Cardiac fibroblast (primary cell): Measurements from ENCODE around the gene BTBD17.

Experiments used
- DNase-seq, 2 donors: peaks; one replicate each; pipeline versions ENCODE4 v3.0.0 to v3.0.0-alpha.2; 2010; ENCODE audit warnings: low read depth in 2 of 2
- H3K4me3 ChIP-seq, 2 donors: replicated peaks in 1 of 2; 1 replicate in 1 of 2; 2 replicates in 1 of 2; pipeline ENCODE4 v1.5.1; 2011; ENCODE audit warnings: low read depth in 2 of 2, low read length in 2 of 2, mild to moderate bottlenecking in 2 of 2, moderate library complexity in 1 of 2
- CTCF ChIP-seq: IDR thresholded peaks from one replicate; pipeline ENCODE4 v1.5.1; 2011; ENCODE audit warnings: low read depth, mild to moderate bottlenecking, low read length, inconsistent platforms

The BTBD17 gene

GRCh38 chr17:74404218-74404617 lies 42.5 kb upstream of the BTBD17 start:
- no peak overlapping the region for H3K4me3 ChIP-seq
- TF ChIP-seq CTCF, result no peak
- DNase-seq, result no peak

GRCh38 chr17:74403512-74404137 lies 42.0 kb upstream of the BTBD17 start:
- no peak overlapping the region for H3K4me3 ChIP-seq
- no peak for DNase-seq
- no peak for TF ChIP-seq CTCF

- DNase-seq, result no peak
- TF ChIP-seq CTCF, result no peak
- H3K4me3 ChIP-seq, result no peak overlapping the region
Observed at GRCh38 chr17:74402048-74402447, 40.4 kb upstream of the BTBD17 start.

DNA sequence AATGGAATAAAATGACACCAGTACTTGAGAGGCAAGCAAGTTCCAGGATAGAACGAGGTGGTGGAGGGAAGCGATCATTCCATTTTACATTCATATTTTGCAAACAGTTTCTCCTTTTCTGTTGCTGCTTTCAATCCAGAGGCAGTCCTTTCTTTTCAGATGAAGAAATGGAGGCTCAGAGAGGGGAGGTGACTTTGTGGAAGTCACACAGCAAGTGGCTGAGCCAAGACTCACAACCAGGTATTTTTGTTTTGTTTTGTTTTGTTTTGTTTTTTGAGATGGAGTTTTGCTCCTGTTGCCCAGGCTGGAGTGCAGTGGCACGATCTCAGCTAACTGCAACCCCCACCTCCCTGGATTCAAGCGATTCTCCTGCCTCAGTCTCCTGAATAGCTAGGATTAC lies 34.9 kb upstream of the BTBD17 start:
- no peak for DNase-seq
- TF ChIP-seq CTCF, result no peak
- no peak overlapping the region for H3K4me3 ChIP-seq

DNA sequence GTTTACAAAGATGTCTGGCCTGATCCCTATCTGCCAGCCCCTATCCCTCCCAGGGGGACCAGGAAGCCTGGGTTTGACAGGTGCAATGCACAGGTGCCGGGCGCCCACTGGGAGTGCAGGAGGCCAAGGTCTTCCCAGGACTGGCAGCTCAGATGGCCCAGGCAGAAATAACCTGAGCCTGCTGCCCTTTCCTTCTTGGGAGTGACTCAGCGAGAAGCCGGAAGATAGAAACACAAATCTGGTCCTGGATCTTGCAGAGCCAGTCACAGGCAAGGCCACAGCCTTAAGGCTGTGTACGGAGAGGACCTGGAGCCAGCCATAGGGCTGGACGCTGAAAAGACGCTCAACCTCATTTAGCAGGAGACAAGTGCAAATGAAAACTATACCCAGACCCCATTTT lies 33.3 kb upstream of the BTBD17 start:
- no peak overlapping the region for H3K4me3 ChIP-seq
- TF ChIP-seq CTCF, result no peak
- DNase-seq, result no peak

DNA sequence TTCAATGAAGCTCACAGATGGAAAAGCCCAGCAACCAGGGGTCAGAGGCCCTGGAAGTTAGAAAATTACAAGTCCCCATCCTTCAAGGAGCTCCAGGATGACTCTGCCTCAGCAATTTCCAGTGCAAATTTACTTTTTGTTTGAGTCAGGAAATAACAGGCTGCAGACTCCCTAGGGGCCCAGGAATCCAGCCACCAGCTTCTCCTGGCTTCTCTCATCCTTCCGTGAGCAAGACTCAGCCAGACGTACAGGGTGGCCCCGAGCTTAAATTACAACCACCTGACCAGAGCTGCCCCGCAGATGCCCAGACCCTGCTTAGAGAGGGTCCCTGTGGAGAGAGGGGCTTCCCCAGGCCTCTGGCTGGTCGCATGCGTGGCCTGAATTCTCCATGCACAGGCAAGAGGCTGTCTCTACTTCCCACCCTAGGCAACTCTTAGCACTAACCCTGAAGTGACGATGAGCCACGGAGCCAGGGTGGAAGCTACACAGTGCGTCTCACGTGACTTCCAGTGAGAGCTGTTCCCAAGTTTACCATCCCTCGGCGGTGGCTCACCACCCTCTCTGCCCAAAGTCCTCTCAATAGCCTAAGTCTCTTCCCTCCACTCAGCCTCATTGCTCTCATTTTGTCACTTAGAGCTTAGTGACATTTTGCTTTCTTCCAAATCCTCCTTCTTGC lies 32.7 kb upstream of the BTBD17 start:
- TF ChIP-seq CTCF, result no peak
- H3K4me3 ChIP-seq, result no peak overlapping the region
- no peak for DNase-seq
